ENCODE measurements around the gene RPS8.
"Not testable (repeated sequence)": the region's sequence is repeated elsewhere in the genome, so short reads cannot be mapped to it uniquely, and the experiment has no call there.

The RPS8 gene

GRCh38 chr1:44812822-44813543 lies 37.6 kb downstream of the RPS8 start:
- Histone ChIP-seq H3K23ac (ENCODE audit: low read depth, low read length, poor library complexity) (peak overlapping the region; percentile 68), H3K4me2 (ENCODE audit: insufficient read depth, low read length, poor library complexity, severe bottlenecking) (peak overlapping the region; percentile 80), H4K91ac (ENCODE audit: low read depth, low read length, poor library complexity) (peak overlapping the region; percentile 96), H2BK5ac (ENCODE audit: low read length) (peak overlapping the region; percentile 83), H2AFZ (ENCODE audit: low read length) (no peak overlapping the region), H2BK12ac (ENCODE audit: low read length) (peak overlapping the region; percentile 75), H3K14ac (ENCODE audit: low read length) (peak overlapping the region; percentile 92), H4K8ac (ENCODE audit: low read depth, low read length) (peak overlapping the region; percentile 21), H3K27ac (replicated peaks; ENCODE audit: low read length) (no peak overlapping the region), H2BK15ac (ENCODE audit: low read length) (peak overlapping the region; percentile 68), H2AK5ac (ENCODE audit: low read depth, low read length) (peak overlapping the region; percentile 95), H3K36me3 (replicated peaks in 1 of 2; ENCODE audit: control insufficient read depth in 2 of 2, insufficient read depth in 2 of 2, low read length in 2 of 2) (peaks cover 0 to 13% of the 10 kb centered on the region in 2 donors), H3K9me3 (replicated peaks in 1 of 2; ENCODE audit: control insufficient read depth in 2 of 2, insufficient read depth in 1 of 2, low read depth in 1 of 2, low read length in 2 of 2) (no peaks in the 10 kb centered on the region), H3K27me3 (ENCODE audit: control insufficient read depth in 3 of 3, insufficient read depth in 3 of 3, low read depth in 1 of 3, low read length in 3 of 3) (peaks cover 0 to 4% (median 0%) of the 10 kb centered on the region in 3 experiments), H3K4me1 (ENCODE audit: control insufficient read depth in 2 of 2, insufficient read depth in 1 of 2, low read depth in 1 of 2, low read length in 2 of 2) (peaks cover 15 to 30% of the 10 kb centered on the region in 2 donors), H3K4ac (ENCODE audit: low read length) (peak overlapping the region; percentile 81), H3K9ac (ENCODE audit: low read depth, low read length, poor library complexity) (peak overlapping the region; percentile 94), H3K4me3 (ENCODE audit: low read length in 2 of 2) (peak overlapping the region in 1 of 2 donors; percentile 81), H3K79me1 (ENCODE audit: low read depth, low read length) (peaks cover 3% of the 10 kb centered on the region), H2BK120ac (ENCODE audit: low read depth, low read length) (no peak overlapping the region), H3K18ac (ENCODE audit: low read length) (peak overlapping the region; percentile 97)
- WGBS, 2 donors (ENCODE audit: extremely low coverage in 2 of 2, insufficient read length in 2 of 2, insufficient replicate concordance in 1 of 2), result no CpG with 5 or more reads among the region's 48 CpGs
- DNase-seq (ENCODE audit: low spot score), result no peak

- not testable (repeated sequence) for H3K27me3 ChIP-seq (ENCODE audit: control insufficient read depth in 3 of 3, insufficient read depth in 3 of 3, low read depth in 1 of 3, low read length in 3 of 3); H4K8ac ChIP-seq (ENCODE audit: low read depth, low read length); H3K4me2 ChIP-seq (ENCODE audit: insufficient read depth, low read length, poor library complexity, severe bottlenecking); H3K23ac ChIP-seq (ENCODE audit: low read depth, low read length, poor library complexity); H4K91ac ChIP-seq (ENCODE audit: low read depth, low read length, poor library complexity); H3K4ac ChIP-seq (ENCODE audit: low read length); DNase-seq (ENCODE audit: low spot score); H2AK5ac ChIP-seq (ENCODE audit: low read depth, low read length); H3K14ac ChIP-seq (ENCODE audit: low read length); H2BK15ac ChIP-seq (ENCODE audit: low read length); H3K4me3 ChIP-seq (ENCODE audit: low read length in 2 of 2); H2BK120ac ChIP-seq (ENCODE audit: low read depth, low read length); H3K79me1 ChIP-seq (ENCODE audit: low read depth, low read length); H3K9me3 ChIP-seq (replicated peaks in 1 of 2; ENCODE audit: control insufficient read depth in 2 of 2, insufficient read depth in 1 of 2, low read depth in 1 of 2, low read length in 2 of 2); H3K9ac ChIP-seq (ENCODE audit: low read depth, low read length, poor library complexity); H2AFZ ChIP-seq (ENCODE audit: low read length); H3K18ac ChIP-seq (ENCODE audit: low read length); H3K27ac ChIP-seq (replicated peaks; ENCODE audit: low read length); H2BK12ac ChIP-seq (ENCODE audit: low read length); H2BK5ac ChIP-seq (ENCODE audit: low read length)
- WGBS, 2 donors (ENCODE audit: extremely low coverage in 2 of 2, insufficient read length in 2 of 2, insufficient replicate concordance in 1 of 2), result no CpG with 5 or more reads among the region's 9 CpGs
- Histone ChIP-seq H3K4me1 (ENCODE audit: control insufficient read depth in 2 of 2, insufficient read depth in 1 of 2, low read depth in 1 of 2, low read length in 2 of 2) (peaks cover 0 to 22% of the 10 kb centered on the region in 2 donors), H3K36me3 (replicated peaks in 1 of 2; ENCODE audit: control insufficient read depth in 2 of 2, insufficient read depth in 2 of 2, low read length in 2 of 2) (peaks cover 0 to 13% of the 10 kb centered on the region in 2 donors)
These were observed 40.6 kb downstream of the RPS8 start for GRCh38 chr1:44815926-44816325.

GRCh38 chr1:44817307-44817706 lies 42.0 kb downstream of the RPS8 start:
- H3K23ac ChIP-seq (ENCODE audit: low read depth, low read length, poor library complexity), result no peak overlapping the region

GRCh38 chr1:44817771-44818495 lies 42.6 kb downstream of the RPS8 start:
- no peak overlapping the region for H2AFZ ChIP-seq (ENCODE audit: low read length)
- no peak for DNase-seq (ENCODE audit: low spot score)
- no CpG with 5 or more reads among the region's 11 CpGs for WGBS, 2 donors (ENCODE audit: extremely low coverage in 2 of 2, insufficient read length in 2 of 2, insufficient replicate concordance in 1 of 2)
- peaks cover 0 to 2% (median 0%) of the 10 kb centered on the region in 3 experiments for H3K27me3 ChIP-seq (ENCODE audit: control insufficient read depth in 3 of 3, insufficient read depth in 3 of 3, low read depth in 1 of 3, low read length in 3 of 3)
- peaks cover 0 to 11% of the 10 kb centered on the region in 2 donors for H3K4me1 ChIP-seq (ENCODE audit: control insufficient read depth in 2 of 2, insufficient read depth in 1 of 2, low read depth in 1 of 2, low read length in 2 of 2)
- peaks cover 6% of the 10 kb centered on the region for H3K79me1 ChIP-seq (ENCODE audit: low read depth, low read length)
- H2BK12ac ChIP-seq (ENCODE audit: low read length), result no peak overlapping the region
- H3K9me3 ChIP-seq (replicated peaks in 1 of 2; ENCODE audit: control insufficient read depth in 2 of 2, insufficient read depth in 1 of 2, low read depth in 1 of 2, low read length in 2 of 2), result peaks cover 0 to 7% of the 10 kb centered on the region in 2 donors
- H2BK120ac ChIP-seq (ENCODE audit: low read depth, low read length), result no peak overlapping the region
- no peak overlapping the region for H2AK5ac ChIP-seq (ENCODE audit: low read depth, low read length)
- no peak overlapping the region for H3K23ac ChIP-seq (ENCODE audit: low read depth, low read length, poor library complexity)
- H3K4me2 ChIP-seq (ENCODE audit: insufficient read depth, low read length, poor library complexity, severe bottlenecking), result no peak overlapping the region
- no peak overlapping the region for H3K18ac ChIP-seq (ENCODE audit: low read length)
- no peak overlapping the region for H3K14ac ChIP-seq (ENCODE audit: low read length)
- H4K91ac ChIP-seq (ENCODE audit: low read depth, low read length, poor library complexity), result no peak overlapping the region
- no peak overlapping the region for H2BK5ac ChIP-seq (ENCODE audit: low read length)
- peaks cover 0 to 13% of the 10 kb centered on the region in 2 donors for H3K36me3 ChIP-seq (replicated peaks in 1 of 2; ENCODE audit: control insufficient read depth in 2 of 2, insufficient read depth in 2 of 2, low read length in 2 of 2)
- H4K8ac ChIP-seq (ENCODE audit: low read depth, low read length), result no peak overlapping the region
- no peak overlapping the region for H2BK15ac ChIP-seq (ENCODE audit: low read length)
- H3K4ac ChIP-seq (ENCODE audit: low read length), result no peak overlapping the region
- no peak overlapping the region for H3K27ac ChIP-seq (replicated peaks; ENCODE audit: low read length)
- no peak overlapping the region for H3K9ac ChIP-seq (ENCODE audit: low read depth, low read length, poor library complexity)
- H3K4me3 ChIP-seq (ENCODE audit: low read length in 2 of 2), result no peak overlapping the region

More at GRCh38 chr1:44817307-44817706, 42.0 kb downstream of the RPS8 start:
- H3K18ac ChIP-seq (ENCODE audit: low read length), result no peak overlapping the region
- H2BK12ac ChIP-seq (ENCODE audit: low read length), result no peak overlapping the region
- no peak overlapping the region for H3K4me3 ChIP-seq (ENCODE audit: low read length in 2 of 2)
- peaks cover 0 to 14% of the 10 kb centered on the region in 2 donors for H3K4me1 ChIP-seq (ENCODE audit: control insufficient read depth in 2 of 2, insufficient read depth in 1 of 2, low read depth in 1 of 2, low read length in 2 of 2)
- WGBS, 2 donors (ENCODE audit: extremely low coverage in 2 of 2, insufficient read length in 2 of 2, insufficient replicate concordance in 1 of 2), result no CpG with 5 or more reads among the region's 2 CpGs
- no peak overlapping the region for H2BK5ac ChIP-seq (ENCODE audit: low read length)
- no peak for DNase-seq (ENCODE audit: low spot score)
- H3K9ac ChIP-seq (ENCODE audit: low read depth, low read length, poor library complexity), result no peak overlapping the region
- no peak overlapping the region for H3K27ac ChIP-seq (replicated peaks; ENCODE audit: low read length)
- H3K79me1 ChIP-seq (ENCODE audit: low read depth, low read length), result peaks cover 6% of the 10 kb centered on the region
- peaks cover 0 to 4% (median 0%) of the 10 kb centered on the region in 3 experiments for H3K27me3 ChIP-seq (ENCODE audit: control insufficient read depth in 3 of 3, insufficient read depth in 3 of 3, low read depth in 1 of 3, low read length in 3 of 3)
- H2AFZ ChIP-seq (ENCODE audit: low read length), result no peak overlapping the region
- H2AK5ac ChIP-seq (ENCODE audit: low read depth, low read length), result no peak overlapping the region
- peaks cover 0 to 13% of the 10 kb centered on the region in 2 donors for H3K36me3 ChIP-seq (replicated peaks in 1 of 2; ENCODE audit: control insufficient read depth in 2 of 2, insufficient read depth in 2 of 2, low read length in 2 of 2)
- no peak overlapping the region for H3K14ac ChIP-seq (ENCODE audit: low read length)
- no peak overlapping the region for H4K8ac ChIP-seq (ENCODE audit: low read depth, low read length)
- H2BK120ac ChIP-seq (ENCODE audit: low read depth, low read length), result no peak overlapping the region
- no peak overlapping the region for H4K91ac ChIP-seq (ENCODE audit: low read depth, low read length, poor library complexity)
- H3K9me3 ChIP-seq (replicated peaks in 1 of 2; ENCODE audit: control insufficient read depth in 2 of 2, insufficient read depth in 1 of 2, low read depth in 1 of 2, low read length in 2 of 2), result peaks cover 0 to 7% of the 10 kb centered on the region in 2 donors
- no peak overlapping the region for H3K4ac ChIP-seq (ENCODE audit: low read length)
- no peak overlapping the region for H3K4me2 ChIP-seq (ENCODE audit: insufficient read depth, low read length, poor library complexity, severe bottlenecking)
- no peak overlapping the region for H2BK15ac ChIP-seq (ENCODE audit: low read length)

All from neuronal stem cell (in vitro differentiated cells).